Pons (tissue), 1 donor: Measurements from ENCODE around the gene MMP17.

ENCODE experiments used
- DNase-seq: peaks from one replicate; pipeline ENCODE4 v3.0.0-alpha.2; 2016; ENCODE audit warnings: low spot score

Gene MMP17

DNA sequence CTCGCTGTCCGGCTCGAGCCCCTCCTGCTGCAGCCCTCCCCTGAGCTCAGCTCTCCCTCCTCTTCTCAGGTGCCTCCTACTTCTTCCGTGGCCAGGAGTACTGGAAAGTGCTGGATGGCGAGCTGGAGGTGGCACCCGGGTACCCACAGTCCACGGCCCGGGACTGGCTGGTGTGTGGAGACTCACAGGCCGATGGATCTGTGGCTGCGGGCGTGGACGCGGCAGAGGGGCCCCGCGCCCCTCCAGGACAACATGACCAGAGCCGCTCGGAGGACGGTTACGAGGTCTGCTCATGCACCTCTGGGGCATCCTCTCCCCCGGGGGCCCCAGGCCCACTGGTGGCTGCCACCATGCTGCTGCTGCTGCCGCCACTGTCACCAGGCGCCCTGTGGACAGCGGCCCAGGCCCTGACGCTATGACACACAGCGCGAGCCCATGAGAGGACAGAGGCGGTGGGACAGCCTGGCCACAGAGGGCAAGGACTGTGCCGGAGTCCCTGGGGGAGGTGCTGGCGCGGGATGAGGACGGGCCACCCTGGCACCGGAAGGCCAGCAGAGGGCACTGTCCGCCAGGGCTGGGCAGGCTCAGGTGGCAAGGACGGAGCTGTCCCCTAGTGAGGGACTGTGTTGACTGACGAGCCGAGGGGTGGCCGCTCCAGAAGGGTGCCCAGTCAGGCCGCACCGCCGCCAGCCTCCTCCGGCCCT, 22.8 kb downstream of the MMP17 start:
- DNase-seq = no peak

DNA sequence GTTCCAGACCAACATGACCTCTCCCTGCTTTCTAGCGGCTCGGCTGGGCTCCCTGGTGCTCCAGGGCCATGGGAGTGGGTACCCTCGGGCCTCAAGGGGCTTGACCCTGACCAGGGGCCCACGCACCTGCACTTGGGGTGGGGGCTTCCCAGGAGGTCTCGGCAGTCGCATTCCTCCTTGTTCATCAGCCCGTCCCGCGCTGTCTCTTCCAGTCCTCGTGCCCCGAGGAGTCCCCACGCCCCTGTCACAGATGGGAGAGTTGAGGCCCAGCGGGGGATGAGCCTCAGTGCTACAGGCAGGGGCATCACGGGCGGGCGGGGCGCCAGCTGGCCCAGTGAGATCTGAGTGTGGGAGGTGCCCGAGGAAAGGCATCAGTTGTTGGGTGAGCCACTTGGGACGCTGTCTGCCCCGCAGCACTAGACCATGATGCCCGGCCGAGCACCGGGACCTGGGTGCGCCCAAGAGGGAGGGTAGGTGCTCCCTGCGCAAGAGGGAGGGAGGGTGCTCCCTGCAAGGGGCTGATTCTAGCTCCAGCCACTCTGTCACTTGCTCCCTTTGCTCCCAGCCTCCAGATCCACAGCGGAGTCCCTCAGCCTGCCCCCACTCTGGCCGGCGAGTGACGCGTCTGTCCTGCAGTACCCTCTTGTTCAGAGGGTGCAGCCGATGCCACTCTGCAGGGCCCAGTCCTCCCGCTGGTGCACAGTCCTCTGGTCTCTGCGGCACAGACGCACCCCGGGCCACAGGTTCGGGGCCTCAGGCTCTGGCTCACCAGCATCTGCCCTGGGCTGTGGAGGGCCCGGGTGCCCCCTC, 23.8 kb downstream of the MMP17 start:
- DNase-seq = no peak

GRCh38 chr12:131852551-131853299, 24.5 kb downstream of the MMP17 start:
- no peak for DNase-seq

- DNase-seq = no peak
Measured at GRCh38 chr12:131853832-131854797, 25.9 kb downstream of the MMP17 start.

DNA sequence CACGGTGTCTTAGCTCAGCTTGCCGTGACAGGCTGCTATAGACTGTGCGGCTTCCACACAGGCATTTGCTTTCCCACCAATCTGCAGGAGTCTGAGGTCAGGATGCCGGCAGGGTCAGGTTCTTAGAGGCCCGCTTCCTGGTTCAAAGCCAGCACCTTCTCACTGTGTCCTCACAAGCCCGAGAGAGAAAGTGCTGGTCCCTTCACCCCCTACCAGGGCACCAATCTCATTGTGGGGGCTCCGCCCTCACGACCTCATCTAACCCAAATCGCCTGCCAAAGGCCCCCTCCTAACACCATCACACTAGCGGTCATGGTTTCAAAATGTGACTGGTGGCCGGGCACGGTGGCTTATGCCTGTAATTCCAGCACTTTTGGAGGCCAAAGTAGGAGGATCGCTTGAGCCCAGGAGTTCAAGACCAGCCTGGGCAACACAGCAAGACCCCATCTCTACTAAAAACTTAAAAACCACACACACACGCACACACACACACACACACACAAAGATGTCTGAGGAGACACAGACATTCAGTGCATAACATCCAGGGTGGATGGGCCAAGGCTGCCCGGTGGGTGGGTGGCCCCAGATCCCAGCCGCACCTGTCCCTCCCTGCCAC, 26.8 kb downstream of the MMP17 start:
- DNase-seq = no peak

- DNase-seq = no peak
Measured at GRCh38 chr12:131855521-131856142, 27.4 kb downstream of the MMP17 start.

DNA sequence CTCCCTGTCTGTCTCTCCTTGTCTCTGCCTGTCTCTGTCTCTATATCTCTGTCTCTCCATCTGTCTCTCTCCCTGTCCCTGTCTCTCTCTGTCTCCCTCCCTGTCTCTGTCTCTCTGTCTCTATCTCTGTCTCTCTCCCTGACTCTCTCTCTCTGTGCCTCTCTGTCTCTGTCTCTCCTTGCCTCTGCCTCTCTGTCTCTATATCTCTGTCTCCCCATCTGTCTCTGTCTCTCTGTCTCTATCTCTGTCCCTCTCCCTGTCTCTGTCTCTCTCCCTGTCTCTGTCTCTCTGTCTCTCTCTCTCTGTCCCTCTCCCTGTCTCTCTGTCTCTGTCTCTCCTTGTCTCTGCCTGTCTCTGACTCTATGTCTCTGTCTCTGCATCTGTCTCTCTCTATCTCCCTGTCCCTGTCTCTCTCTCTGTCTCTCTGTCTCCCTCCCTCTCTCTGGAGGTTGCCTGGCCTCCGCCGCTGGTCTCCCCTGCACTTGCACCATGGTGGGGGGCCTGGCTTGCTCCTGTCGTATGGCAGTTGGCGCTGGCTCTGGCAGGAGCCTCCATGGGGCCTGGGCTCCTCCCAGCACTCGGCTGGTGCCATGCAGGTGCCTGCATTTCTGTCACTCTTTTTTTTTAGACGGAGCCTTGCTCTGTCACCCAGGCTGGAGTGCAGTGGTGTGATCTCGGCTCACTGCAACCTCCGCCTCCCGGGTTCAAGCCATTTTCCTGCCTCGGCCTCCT, 28.3 kb downstream of the MMP17 start:
- DNase-seq = no peak

DNA sequence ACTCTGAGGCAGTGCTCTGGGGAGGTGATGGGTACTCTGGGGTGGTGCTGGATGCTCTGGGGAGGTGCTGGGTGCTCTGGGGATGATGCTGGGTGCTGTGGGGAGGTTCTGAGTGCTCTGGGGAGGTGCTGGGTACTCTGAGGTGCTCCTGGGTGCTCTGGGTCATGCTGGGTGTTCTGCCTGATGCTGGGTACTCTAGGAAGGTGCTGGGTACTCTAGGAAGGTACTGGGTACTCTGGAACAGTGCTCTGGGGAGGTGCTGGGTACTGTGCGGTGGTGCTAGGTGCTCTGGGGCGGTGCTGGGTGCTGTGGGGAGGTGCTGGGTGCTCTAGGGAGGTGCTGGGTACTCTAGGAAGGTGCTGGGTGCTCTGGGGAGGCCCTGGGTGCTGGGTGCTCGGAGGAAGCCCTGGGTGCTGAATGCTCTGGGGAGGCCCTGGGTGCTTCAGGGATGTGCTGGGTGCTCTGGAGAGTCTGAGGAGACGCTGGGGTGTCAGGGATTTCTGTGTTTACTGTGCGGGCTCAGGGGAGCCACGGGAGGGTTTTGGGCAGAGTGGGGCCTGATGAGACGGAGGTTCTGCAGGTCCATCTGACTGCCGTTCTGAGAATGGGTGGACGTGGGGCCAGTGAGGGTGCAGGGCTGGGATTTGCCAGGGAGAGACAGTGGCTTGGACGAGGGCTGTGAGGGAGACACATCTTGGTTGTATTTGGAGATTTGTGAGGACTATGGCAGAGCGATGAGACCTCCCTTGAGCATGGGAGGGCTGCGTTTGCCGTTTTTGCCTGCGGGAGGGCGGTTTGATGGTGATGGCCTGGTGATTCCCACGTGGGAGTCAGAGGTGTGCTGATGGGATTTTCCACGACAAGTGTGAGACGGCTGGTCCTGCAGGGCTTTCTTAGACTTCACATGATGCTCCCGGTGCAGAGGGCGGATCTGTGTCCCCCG, 30.0 kb downstream of the MMP17 start:
- no peak for DNase-seq

DNA sequence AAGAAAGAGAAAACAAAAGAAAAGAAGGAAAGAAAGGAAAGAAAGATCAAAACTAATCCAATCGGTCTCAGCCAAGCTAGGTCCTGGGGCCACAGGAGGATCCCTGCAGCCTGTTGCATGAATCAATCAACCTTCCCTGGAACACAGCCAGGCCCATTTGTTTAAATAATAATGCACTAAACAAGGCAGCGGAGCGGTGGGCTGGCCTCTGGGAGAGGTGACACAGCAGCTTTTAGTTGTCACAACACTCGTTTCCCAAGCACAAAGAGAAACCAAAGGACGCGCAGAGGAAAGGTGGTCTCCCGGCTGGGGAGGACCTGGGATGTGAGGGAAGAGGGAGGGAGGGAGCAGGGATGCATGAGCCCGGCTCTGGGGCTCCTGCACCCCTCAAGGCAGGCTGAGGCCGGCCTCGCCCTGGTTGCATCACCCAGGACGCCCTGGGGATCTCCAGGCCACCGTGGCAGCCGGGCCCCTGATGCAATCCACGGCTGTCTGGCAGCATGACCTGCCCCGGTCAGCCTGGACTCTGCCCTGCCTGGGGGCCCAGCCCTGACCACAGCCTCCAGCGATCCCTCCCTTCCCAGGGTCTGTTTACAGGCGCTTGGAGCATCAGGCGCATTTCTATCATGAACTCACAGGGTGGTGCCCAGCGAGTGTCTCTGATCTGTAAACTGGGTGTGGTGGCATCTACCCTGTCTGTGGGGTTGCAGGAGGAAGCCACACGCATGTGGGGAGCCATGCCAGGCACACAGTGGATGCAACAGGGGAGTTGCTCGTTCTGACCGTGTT, 32.5 kb downstream of the MMP17 start:
- no peak for DNase-seq

GRCh38 chr12:131861261-131862083, 33.3 kb downstream of the MMP17 start:
- DNase-seq = no peak

DNA sequence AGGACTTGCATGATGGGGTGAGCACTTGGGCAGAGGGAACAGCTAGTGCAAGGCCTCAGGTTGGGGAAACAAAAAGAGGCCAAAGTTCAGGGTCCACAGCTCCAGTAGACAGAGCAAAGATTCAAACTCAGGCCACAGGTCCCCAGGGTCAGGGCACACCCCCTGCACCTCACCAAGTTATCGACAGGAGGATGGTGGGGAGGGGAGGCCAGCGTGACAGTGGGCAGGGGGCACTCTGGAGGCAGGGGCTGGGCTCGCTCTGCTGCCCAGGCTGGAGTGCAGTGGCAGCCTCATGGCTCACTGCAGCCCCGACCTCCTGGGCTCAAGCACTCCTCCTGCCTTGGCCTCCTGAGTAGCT, 33.9 kb downstream of the MMP17 start:
- DNase-seq = no peak

- DNase-seq = no peak
Measured at GRCh38 chr12:131862600-131862993, 34.4 kb downstream of the MMP17 start.

GRCh38 chr12:131862994-131863710, 35.0 kb downstream of the MMP17 start:
- DNase-seq = no peak

- DNase-seq = no peak
Measured at GRCh38 chr12:131863711-131864396, 35.7 kb downstream of the MMP17 start.

- no peak for DNase-seq
Measured at GRCh38 chr12:131864469-131864868, 36.3 kb downstream of the MMP17 start.
